Body of pancreas (tissue), 4 donors: ENCODE results near the gene COL13A1.

ENCODE experiments used
- POLR2A ChIP-seq, 3 donors: fragments of 450-650 bp; IDR thresholded peaks; one replicate each; pipeline ENCODE4 v1.6.1; 2016; ENCODE audit warnings: antibody characterized with exemption in 3 of 3, mild to moderate bottlenecking in 2 of 3
- TF ChIP-seq, protein P1 (sequence below), 7 experiments: fragments of 450-650 bp in 4 of 7; fragments of 200-600 bp in 3 of 7; sonication (generic) in 3 of 7; IDR thresholded peaks; one replicate each; pipeline ENCODE4 v1.5.1; 2016 to 2019; ENCODE audit warnings: antibody characterized with exemption in 7 of 7

DNA sequence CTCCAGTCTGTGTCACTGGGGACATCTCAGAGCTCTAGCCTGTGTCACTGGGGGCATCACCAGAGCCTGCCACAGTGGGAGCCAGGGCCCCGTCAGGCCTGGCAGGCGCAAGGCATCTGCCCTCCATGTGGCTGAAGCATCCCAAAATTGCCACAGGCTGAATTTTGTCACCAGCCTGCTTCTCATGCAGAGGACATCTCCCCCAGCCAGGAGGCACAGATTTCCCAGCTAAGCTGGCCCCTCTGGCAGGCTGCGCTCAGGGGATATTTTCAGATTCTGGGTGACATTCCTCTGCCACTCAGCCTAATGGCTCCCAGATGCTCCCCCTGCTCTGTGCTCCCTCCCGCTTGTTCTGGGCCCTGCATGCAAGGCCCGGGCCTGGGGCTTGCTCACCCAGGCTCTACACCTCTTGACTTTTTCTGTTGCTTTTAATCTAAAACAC lies 64.6 kb downstream of the COL13A1 start:
- TF ChIP-seq, protein P1, sequence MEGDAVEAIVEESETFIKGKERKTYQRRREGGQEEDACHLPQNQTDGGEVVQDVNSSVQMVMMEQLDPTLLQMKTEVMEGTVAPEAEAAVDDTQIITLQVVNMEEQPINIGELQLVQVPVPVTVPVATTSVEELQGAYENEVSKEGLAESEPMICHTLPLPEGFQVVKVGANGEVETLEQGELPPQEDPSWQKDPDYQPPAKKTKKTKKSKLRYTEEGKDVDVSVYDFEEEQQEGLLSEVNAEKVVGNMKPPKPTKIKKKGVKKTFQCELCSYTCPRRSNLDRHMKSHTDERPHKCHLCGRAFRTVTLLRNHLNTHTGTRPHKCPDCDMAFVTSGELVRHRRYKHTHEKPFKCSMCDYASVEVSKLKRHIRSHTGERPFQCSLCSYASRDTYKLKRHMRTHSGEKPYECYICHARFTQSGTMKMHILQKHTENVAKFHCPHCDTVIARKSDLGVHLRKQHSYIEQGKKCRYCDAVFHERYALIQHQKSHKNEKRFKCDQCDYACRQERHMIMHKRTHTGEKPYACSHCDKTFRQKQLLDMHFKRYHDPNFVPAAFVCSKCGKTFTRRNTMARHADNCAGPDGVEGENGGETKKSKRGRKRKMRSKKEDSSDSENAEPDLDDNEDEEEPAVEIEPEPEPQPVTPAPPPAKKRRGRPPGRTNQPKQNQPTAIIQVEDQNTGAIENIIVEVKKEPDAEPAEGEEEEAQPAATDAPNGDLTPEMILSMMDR (IDR thresholded peaks at IDR 0.05): no peak
- TF ChIP-seq POLR2A (IDR thresholded peaks at IDR 0.05): no peak
